ENCODE data around the gene CTSE.

GRCh38 chr1:206001476-206001888 lies 22.2 kb downstream of the CTSE start:
- TF ChIP-seq EP300 (IDR thresholded peaks at IDR 0.05; ENCODE audit: borderline replicate concordance) (no peak), RAD21 (IDR thresholded peaks at IDR 0.05; ENCODE audit: low read depth) (no peak), TAF1 (IDR thresholded peaks at IDR 0.05; ENCODE audit: low read depth) (no peak), REST (IDR thresholded peaks at IDR 0.05; ENCODE audit: low read depth) (no peak)

Data from Ishikawa (cell line).